Trophoblast cell (in vitro differentiated cells and primary cell): ENCODE results near the gene PLA2G7.
A peak's percentile ranks its signal among the peaks of the same experiment; 100 is the strongest.

Source experiments
- DNase-seq, 2 donors: peaks; one replicate each; pipeline ENCODE4 v3.0.0-alpha.2; 2016
- H2AFZ ChIP-seq: 2 replicates; pipeline ENCODE4 v1.6.1; 2013; ENCODE audit warnings: low read length, moderate library complexity, mild to moderate bottlenecking; ENCODE audit not compliant: insufficient read depth, poor library complexity
- H2AK5ac ChIP-seq: 2 replicates; pipeline ENCODE4 v1.6.1; 2013; ENCODE audit warnings: mild to moderate bottlenecking, low read length
- H2BK120ac ChIP-seq: 2 replicates; pipeline ENCODE4 v1.6.1; 2013; ENCODE audit warnings: low read length, mild to moderate bottlenecking, moderate library complexity; ENCODE audit not compliant: insufficient read depth, poor library complexity
- H2BK12ac ChIP-seq: 2 replicates; pipeline ENCODE4 v1.6.1; 2013; ENCODE audit warnings: mild to moderate bottlenecking, low read length, moderate library complexity
- H2BK5ac ChIP-seq: 2 replicates; pipeline ENCODE4 v1.6.1; 2013; ENCODE audit warnings: low read length, low read depth, moderate library complexity, mild to moderate bottlenecking; ENCODE audit not compliant: poor library complexity
- H3K14ac ChIP-seq: 2 replicates; pipeline ENCODE4 v1.6.1; 2013; ENCODE audit warnings: mild to moderate bottlenecking, low read length
- H3K18ac ChIP-seq: 2 replicates; pipeline ENCODE4 v1.6.1; 2013; ENCODE audit warnings: mild to moderate bottlenecking, low read length
- H3K23ac ChIP-seq: 2 replicates; pipeline ENCODE4 v1.6.1; 2013; ENCODE audit warnings: low read length
- H3K27ac ChIP-seq: 2 replicates; pipeline ENCODE4 v1.5.1; 2013; ENCODE audit warnings: low read depth, mild to moderate bottlenecking, inconsistent platforms, low read length, moderate library complexity
- H3K27me3 ChIP-seq: 2 replicates; pipeline ENCODE4 v1.6.1; 2013; ENCODE audit warnings: inconsistent platforms, mild to moderate bottlenecking, low read length, moderate library complexity; ENCODE audit not compliant: insufficient read depth
- H3K36me3 ChIP-seq, 2 experiments: 1 replicate in 1 of 2; 2 replicates in 1 of 2; pipeline ENCODE4 v1.6.1; 2013; ENCODE audit warnings: low read length in 2 of 2, mild to moderate bottlenecking in 2 of 2, moderate library complexity in 1 of 2; ENCODE audit not compliant: insufficient read depth in 2 of 2, control insufficient read depth in 1 of 2
- H3K4ac ChIP-seq: 2 replicates; pipeline ENCODE4 v1.6.1; 2013; ENCODE audit warnings: low read depth, mild to moderate bottlenecking, low read length, moderate library complexity
- H3K4me1 ChIP-seq, 2 experiments: 1 replicate in 1 of 2; 2 replicates in 1 of 2; pipeline ENCODE4 v1.6.1; 2013; ENCODE audit warnings: low read length in 2 of 2, mild to moderate bottlenecking in 2 of 2, moderate library complexity in 1 of 2; ENCODE audit not compliant: insufficient read depth in 2 of 2, control insufficient read depth in 1 of 2
- H3K4me2 ChIP-seq: 2 replicates; pipeline ENCODE4 v1.6.1; 2013; ENCODE audit warnings: inconsistent platforms, mild to moderate bottlenecking, low read length, moderate library complexity
- H3K4me3 ChIP-seq: 2 replicates; pipeline ENCODE4 v1.5.1; 2013; ENCODE audit warnings: mild to moderate bottlenecking, low read depth, low read length, inconsistent platforms
- H3K79me1 ChIP-seq: one replicate; pipeline ENCODE4 v1.6.1; 2013; ENCODE audit warnings: low read length
- H3K79me2 ChIP-seq: 2 replicates; pipeline ENCODE4 v1.6.1; 2013; ENCODE audit warnings: low read length, mild to moderate bottlenecking; ENCODE audit not compliant: control insufficient read depth, insufficient read depth, poor library complexity
- H3K9ac ChIP-seq: 2 replicates; pipeline ENCODE4 v1.6.1; 2013; ENCODE audit warnings: mild to moderate bottlenecking, low read length
- H3K9me3 ChIP-seq: 2 replicates; pipeline ENCODE4 v1.6.1; 2013; ENCODE audit warnings: low read depth, mild to moderate bottlenecking, control low read depth, inconsistent platforms, low read length; ENCODE audit not compliant: insufficient read depth
- H4K12ac ChIP-seq: 2 replicates; pipeline ENCODE4 v1.6.1; 2013; ENCODE audit warnings: low read depth, mild to moderate bottlenecking, low read length, moderate library complexity
- H4K8ac ChIP-seq: 2 replicates; pipeline ENCODE4 v1.6.1; 2013; ENCODE audit warnings: low read depth, mild to moderate bottlenecking, low read length, moderate library complexity
- H4K91ac ChIP-seq: one replicate; pipeline ENCODE4 v1.6.1; 2013; ENCODE audit warnings: low read depth, mild to moderate bottlenecking, low read length, moderate library complexity
- WGBS: extraction: QIAGEN DNeasy Blood & Tissue Kit; methylation state at CpG from one replicate; pipeline ENCODE4 v1.1.7; 2013; ENCODE audit warnings: missing lambda C conversion rate; ENCODE audit not compliant: insufficient read length, insufficient coverage; ENCODE audit errors: extremely low coverage; 5-methylcytosine and 5-hydroxymethylcytosine counted together

Gene PLA2G7

DNA sequence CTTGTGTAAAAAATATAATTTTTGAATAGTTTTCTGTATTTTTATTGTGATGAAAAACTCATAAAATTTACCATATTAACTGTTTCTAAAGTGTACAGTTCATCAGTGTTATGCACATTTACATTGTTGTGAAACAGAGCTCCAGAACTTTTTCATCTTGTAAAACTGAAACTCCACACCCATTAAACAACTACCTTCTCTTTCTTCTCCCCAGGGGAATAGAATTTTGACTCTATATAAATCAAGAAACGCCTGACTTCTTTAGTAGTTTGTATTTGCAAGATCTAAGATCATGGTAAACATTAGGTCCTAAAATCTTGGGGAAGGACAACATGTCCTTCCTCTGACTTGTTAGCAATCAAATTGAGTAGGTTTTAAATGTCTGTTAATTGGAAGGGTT is 20.7 kb upstream of the PLA2G7 start:
- H3K18ac ChIP-seq = no peak overlapping the region

GRCh38 chr6:46751658-46752057 is 16.5 kb upstream of the PLA2G7 start:
- no peaks in the 10 kb centered on the region for H3K79me2 ChIP-seq
- H3K18ac ChIP-seq = no peak overlapping the region
- H2AK5ac ChIP-seq = no peak overlapping the region
- H3K27ac ChIP-seq = no peak overlapping the region
- no peak overlapping the region for H3K23ac ChIP-seq
- no peak overlapping the region for H3K4me3 ChIP-seq
- H4K91ac ChIP-seq = no peak overlapping the region
- H3K9ac ChIP-seq = no peak overlapping the region
- DNase-seq = no peak
- H2BK5ac ChIP-seq = no peak overlapping the region
- no peak overlapping the region for H2BK120ac ChIP-seq
- H4K12ac ChIP-seq = no peak overlapping the region
- H2BK12ac ChIP-seq = no peak overlapping the region
- H2AFZ ChIP-seq = no peak overlapping the region
- H3K27me3 ChIP-seq = no peaks in the 10 kb centered on the region
- H3K36me3 ChIP-seq = no peaks in the 10 kb centered on the region
- H3K4ac ChIP-seq = no peak overlapping the region
- no peaks in the 10 kb centered on the region for H3K9me3 ChIP-seq
- no CpG with 5 or more reads among the region's 3 CpGs for WGBS
- no peak overlapping the region for H3K4me2 ChIP-seq
- no peak overlapping the region for H4K8ac ChIP-seq
- no peaks in the 10 kb centered on the region for H3K79me1 ChIP-seq
- no peak overlapping the region for H3K14ac ChIP-seq
- H3K4me1 ChIP-seq = no peaks in the 10 kb centered on the region

More for the DNA sequence above, 20.7 kb upstream of the PLA2G7 start:
- no peak overlapping the region for H3K4me3 ChIP-seq
- H3K9me3 ChIP-seq = no peaks in the 10 kb centered on the region
- H3K36me3 ChIP-seq = no peaks in the 10 kb centered on the region
- H2BK12ac ChIP-seq = no peak overlapping the region
- no peaks in the 10 kb centered on the region for H3K79me2 ChIP-seq
- no peak overlapping the region for H4K8ac ChIP-seq
- no peak overlapping the region for H4K12ac ChIP-seq
- H2BK5ac ChIP-seq = no peak overlapping the region
- H2AK5ac ChIP-seq = no peak overlapping the region
- H2BK120ac ChIP-seq = no peak overlapping the region
- H3K9ac ChIP-seq = no peak overlapping the region
- H3K27ac ChIP-seq = no peak overlapping the region
- H3K4me2 ChIP-seq = no peak overlapping the region
- no peak overlapping the region for H2AFZ ChIP-seq
- no peaks in the 10 kb centered on the region for H3K27me3 ChIP-seq
- H3K4ac ChIP-seq = no peak overlapping the region
- no peaks in the 10 kb centered on the region for H3K4me1 ChIP-seq
- H3K23ac ChIP-seq = no peak overlapping the region
- no CpG with 5 or more reads among the region's 1 CpG for WGBS
- H3K79me1 ChIP-seq = no peaks in the 10 kb centered on the region
- no peak for DNase-seq
- H3K14ac ChIP-seq = no peak overlapping the region
- H4K91ac ChIP-seq = no peak overlapping the region

GRCh38 chr6:46749731-46750130 is 14.6 kb upstream of the PLA2G7 start:
- Histone ChIP-seq H3K4me2 (no peak overlapping the region), H4K91ac (no peak overlapping the region), H2BK12ac (no peak overlapping the region), H3K79me1 (no peaks in the 10 kb centered on the region), H2AK5ac (no peak overlapping the region), H3K79me2 (no peaks in the 10 kb centered on the region), H3K18ac (no peak overlapping the region), H3K9ac (no peak overlapping the region), H3K23ac (no peak overlapping the region), H4K8ac (no peak overlapping the region), H3K4me3 (no peak overlapping the region), H3K9me3 (no peaks in the 10 kb centered on the region), H3K4ac (no peak overlapping the region), H3K27ac (no peak overlapping the region), H4K12ac (no peak overlapping the region), H2BK5ac (no peak overlapping the region), H2AFZ (no peak overlapping the region), H2BK120ac (no peak overlapping the region), H3K14ac (no peak overlapping the region), H3K36me3 (no peaks in the 10 kb centered on the region), H3K27me3 (no peaks in the 10 kb centered on the region), H3K4me1 (no peaks in the 10 kb centered on the region)
- WGBS = no CpG with 5 or more reads among the region's 5 CpGs
- no peak for DNase-seq

DNA sequence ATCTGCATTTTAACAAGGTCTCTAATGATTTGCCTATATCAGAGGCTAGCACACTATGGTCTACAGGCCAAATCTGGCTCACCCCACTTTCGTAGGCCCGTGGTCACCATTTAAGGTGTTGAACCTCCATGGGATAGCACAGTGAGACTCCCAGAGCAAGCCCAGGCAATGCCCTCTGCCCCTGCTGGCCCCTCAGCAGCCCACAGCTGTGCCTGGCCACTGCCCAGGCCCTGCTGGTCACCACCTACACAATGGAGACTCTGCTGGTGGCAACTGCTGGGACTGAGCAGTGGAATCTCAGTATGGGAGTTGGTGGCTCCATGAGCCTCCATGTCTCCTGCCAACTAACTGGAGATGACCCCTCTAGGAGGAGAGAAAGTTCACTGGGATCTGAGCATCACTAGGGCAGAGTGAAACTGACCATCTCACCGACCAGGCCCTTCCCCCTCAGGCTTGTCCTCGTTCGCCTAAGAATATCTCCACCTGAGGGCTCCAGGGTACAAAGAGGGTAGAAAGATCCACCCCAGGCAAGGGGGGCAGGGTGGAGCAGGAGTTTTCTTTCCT is 13.8 kb upstream of the PLA2G7 start:
- H3K18ac ChIP-seq = no peak overlapping the region
- H3K23ac ChIP-seq = peak overlapping the region; percentile 3
- H3K14ac ChIP-seq = no peak overlapping the region
- no peaks in the 10 kb centered on the region for H3K79me1 ChIP-seq
- no peak overlapping the region for H4K8ac ChIP-seq
- no peak overlapping the region for H3K9ac ChIP-seq
- no peaks in the 10 kb centered on the region for H3K27me3 ChIP-seq
- WGBS = no CpG with 5 or more reads among the region's 5 CpGs
- no peaks in the 10 kb centered on the region for H3K36me3 ChIP-seq
- no peaks in the 10 kb centered on the region for H3K9me3 ChIP-seq
- H3K4me2 ChIP-seq = no peak overlapping the region
- H4K12ac ChIP-seq = no peak overlapping the region
- no peak overlapping the region for H3K4ac ChIP-seq
- H3K4me1 ChIP-seq = no peaks in the 10 kb centered on the region
- H3K4me3 ChIP-seq = no peak overlapping the region
- H2BK120ac ChIP-seq = no peak overlapping the region
- no peak overlapping the region for H2BK12ac ChIP-seq
- H2AK5ac ChIP-seq = no peak overlapping the region
- no peaks in the 10 kb centered on the region for H3K79me2 ChIP-seq
- H3K27ac ChIP-seq = no peak overlapping the region
- H2BK5ac ChIP-seq = no peak overlapping the region
- no peak overlapping the region for H4K91ac ChIP-seq
- no peak for DNase-seq
- H2AFZ ChIP-seq = no peak overlapping the region
